K562 (cell line): ENCODE data around the gene CRACDL.

ENCODE experiments used
- FOXA1 ChIP-seq: fragments of 450-650 bp; IDR thresholded peaks from 2 replicates; pipeline ENCODE4 v1.6.1; 2016; ENCODE audit warnings: mild to moderate bottlenecking, borderline replicate concordance
- HDGF ChIP-seq: fragments of 450-650 bp; IDR thresholded peaks from 2 replicates; pipeline ENCODE4 v1.6.1; 2016
- RB1 ChIP-seq: fragments of 450-650 bp; IDR thresholded peaks from 2 replicates; pipeline ENCODE4 v1.6.1; 2017; ENCODE audit warnings: low read depth, mild to moderate bottlenecking
- ZBTB43 ChIP-seq: sonication (generic); formaldehyde crosslinking; IDR thresholded peaks from 2 replicates; pipeline ENCODE4 v1.8.0; 2023; ENCODE audit warnings: mild to moderate bottlenecking, missing genetic modification reagents
- ZFP36 ChIP-seq: fragments of 150-350 bp; IDR thresholded peaks from 2 replicates; pipeline ENCODE4 v1.6.1; 2018; ENCODE audit warnings: low read length, low read depth; ENCODE audit not compliant: partially characterized antibody
- ZNF124 ChIP-seq: sonication (generic); formaldehyde crosslinking; IDR thresholded peaks from 2 replicates; pipeline ENCODE4 v1.8.1; 2022; ENCODE audit warnings: missing genetic modification reagents
- ZNF24 ChIP-seq: fragments of 450-650 bp; IDR thresholded peaks from 2 replicates; pipeline ENCODE4 v1.6.1; 2016
- TF ChIP-seq, protein P1 (sequence below): sonication (generic); formaldehyde crosslinking; IDR thresholded peaks from 2 replicates; pipeline ENCODE4 v1.9.0; 2022; ENCODE audit warnings: mild to moderate bottlenecking, missing genetic modification reagents

DNA sequence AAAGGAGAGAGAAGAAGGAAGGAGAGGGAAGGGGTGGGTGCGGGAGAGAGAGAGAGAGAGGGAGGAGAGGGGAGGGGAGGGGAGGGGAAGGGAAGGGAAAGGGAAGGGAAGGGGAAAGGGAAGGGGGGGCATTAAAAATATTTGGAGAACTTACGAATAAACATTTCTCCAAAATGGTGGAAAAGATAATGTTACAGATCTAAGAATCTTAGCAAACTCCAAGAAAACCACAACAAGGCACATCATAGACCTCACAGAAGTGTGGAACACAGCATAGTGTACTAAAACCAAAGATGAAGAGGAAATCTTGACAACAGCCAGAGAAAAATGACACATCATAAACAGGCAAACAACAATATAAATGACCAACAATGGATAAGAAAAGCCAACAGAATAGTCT is 83.1 kb downstream of the CRACDL start:
- TF ChIP-seq ZNF124: no peak
- no peak for TF ChIP-seq HDGF
- no peak for TF ChIP-seq RB1
- no peak for TF ChIP-seq ZNF24
- TF ChIP-seq, protein P1, sequence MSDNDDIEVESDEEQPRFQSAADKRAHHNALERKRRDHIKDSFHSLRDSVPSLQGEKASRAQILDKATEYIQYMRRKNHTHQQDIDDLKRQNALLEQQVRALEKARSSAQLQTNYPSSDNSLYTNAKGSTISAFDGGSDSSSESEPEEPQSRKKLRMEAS (CRISPR knock-in tag): no peak
- TF ChIP-seq ZBTB43 (CRISPR knock-in tag): no peak
- no peak for TF ChIP-seq ZFP36
- no peak for TF ChIP-seq FOXA1
